Fibroblast of peridontal ligament (primary cell): Measurements from ENCODE around the gene ABHD10.
"Not testable (repeated sequence)": the region's sequence is repeated elsewhere in the genome, so short reads cannot be mapped to it uniquely, and the experiment has no call there.

Experiments used
- DNase-seq: peaks from one replicate; pipeline ENCODE4 v3.0.0-alpha.2; 2010; ENCODE audit errors: extremely low read depth

Gene ABHD10

GRCh38 chr3:112032098-112032731 lies 53.4 kb downstream of the ABHD10 start:
- no peak for DNase-seq

- no peak for DNase-seq
Observed at GRCh38 chr3:112034436-112034835, 55.6 kb downstream of the ABHD10 start, which contains the start of gene TMPRSS7. Gene TMPRSS7 (plus strand): TSS chr3:112034736. CDS start chr3:112034846, 110 bp downstream.

- DNase-seq: no peak
Observed at GRCh38 chr3:112035241-112035640, 56.4 kb downstream of the ABHD10 start.

GRCh38 chr3:112037194-112037593 lies 58.4 kb downstream of the ABHD10 start:
- not testable (repeated sequence) for DNase-seq

GRCh38 chr3:112038863-112039262 lies 60.0 kb downstream of the ABHD10 start:
- DNase-seq: no peak

- DNase-seq: no peak
Observed at GRCh38 chr3:112041321-112041720, 62.5 kb downstream of the ABHD10 start.

DNA sequence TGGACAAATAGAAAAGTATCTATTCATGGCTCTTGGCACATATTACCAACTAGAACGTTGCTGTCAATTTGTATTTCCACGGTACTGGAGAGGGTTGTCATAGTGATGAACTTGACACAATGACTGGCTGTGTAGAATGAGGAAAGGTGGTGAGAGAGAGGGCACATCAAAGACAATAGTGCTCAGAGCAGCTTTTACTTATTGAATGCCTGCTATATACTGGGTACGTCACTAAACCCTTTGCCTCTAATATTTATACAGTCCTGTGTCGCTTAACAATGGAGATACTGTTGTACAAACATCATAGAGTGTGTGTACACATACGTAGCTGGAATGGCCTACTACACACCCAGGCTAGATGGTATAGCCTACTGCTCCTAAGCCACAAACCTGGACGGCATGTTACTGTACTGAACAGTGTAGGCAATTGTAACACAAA lies 64.0 kb downstream of the ABHD10 start:
- no peak for DNase-seq
